ENCODE measurements around the gene G3BP2. TPM values are rescaled to one million over a fixed set of nuclear protein-coding genes. Genes with fewer than 3 reads are reported as not detected.

The G3BP2 gene
- total and polyA plus RNA-seq, 2 experiments from 2014 or later, result 103 to 411 TPM

GRCh38 chr4:75698963-75699228, 25.7 kb upstream of the G3BP2 start:
- peaks cover 37% of the 10 kb centered on the region for H3K36me3 Mint-ChIP-seq (ENCODE audit: low read depth)

More at GRCh38 chr4:75698963-75699228, 25.7 kb upstream of the G3BP2 start:
- H3K4me1 Mint-ChIP-seq, result peaks cover 39% of the 10 kb centered on the region
- no peaks in the 10 kb centered on the region for H3K9me3 Mint-ChIP-seq
- DNase-seq (ENCODE audit: low spot score), result no peak
- H3K4me2 ChIP-seq, result no peak overlapping the region; the same call in 1 of the 2 replicates
- peak overlapping the region; percentile 2; the same call in 1 of the 2 replicates for H3K27ac Mint-ChIP-seq
- H2AFZ ChIP-seq, result no peak overlapping the region
- H3K27me3 Mint-ChIP-seq (ENCODE audit: insufficient read depth, low read depth, poor library complexity), result peaks cover 8% of the 10 kb centered on the region
- H3K27ac ChIP-seq (ENCODE audit: low read depth), result peak overlapping the region; percentile 68; the same call in 1 of the 2 replicates
- H3K79me2 ChIP-seq (replicated peaks; ENCODE audit: insufficient read depth), result peaks cover 97% of the 10 kb centered on the region
- H3F3A ChIP-seq (replicated peaks; ENCODE audit: low read depth), result no peaks in the 10 kb centered on the region
- peaks cover 46% of the 10 kb centered on the region for H3K4me1 ChIP-seq (ENCODE audit: insufficient read depth)
- H3K9me2 ChIP-seq (ENCODE audit: insufficient read depth), result no peaks in the 10 kb centered on the region
- H4K20me1 ChIP-seq (replicated peaks; ENCODE audit: insufficient read depth), result no peaks in the 10 kb centered on the region; the same call in none of the 2 replicates
- H3K27me3 ChIP-seq (ENCODE audit: insufficient read depth), result no peaks in the 10 kb centered on the region
- no peak overlapping the region for H3K4me3 Mint-ChIP-seq
- no peak for ATAC-seq
- no peak overlapping the region for H3K4me3 ChIP-seq
- H3K36me3 ChIP-seq (ENCODE audit: insufficient read depth), result peaks cover 9% of the 10 kb centered on the region
- no peak for TF ChIP-seq ZNF331 (CRISPR knock-in tag; IDR thresholded peaks at IDR 0.05; ENCODE audit: low read depth)
- no peak for TF ChIP-seq EZH2 (IDR thresholded peaks at IDR 0.05; ENCODE audit: low read depth, unreplicated experiment)
- TF ChIP-seq REST (IDR thresholded peaks at IDR 0.05; ENCODE audit: unreplicated experiment), result no peak
- no peak for TF ChIP-seq STAT1 (IDR thresholded peaks at IDR 0.05; ENCODE audit: unreplicated experiment)
- no peak for TF ChIP-seq EZH2phosphoT487 (IDR thresholded peaks at IDR 0.05; ENCODE audit: unreplicated experiment)
- no peak for TF ChIP-seq ZNF462 (CRISPR knock-in tag; IDR thresholded peaks at IDR 0.05)
- TF ChIP-seq NANOG (IDR thresholded peaks at IDR 0.05; ENCODE audit: borderline replicate concordance), result no peak
- TF ChIP-seq POLR2AphosphoS5 (IDR thresholded peaks at IDR 0.05; ENCODE audit: low read depth), result no peak
- no peak for TF ChIP-seq ZNF114 (CRISPR knock-in tag; IDR thresholded peaks at IDR 0.05)
- TF ChIP-seq CREB1 (CRISPR knock-in tag; IDR thresholded peaks at IDR 0.05; ENCODE audit: low read depth), result no peak
- TF ChIP-seq, protein P1, sequence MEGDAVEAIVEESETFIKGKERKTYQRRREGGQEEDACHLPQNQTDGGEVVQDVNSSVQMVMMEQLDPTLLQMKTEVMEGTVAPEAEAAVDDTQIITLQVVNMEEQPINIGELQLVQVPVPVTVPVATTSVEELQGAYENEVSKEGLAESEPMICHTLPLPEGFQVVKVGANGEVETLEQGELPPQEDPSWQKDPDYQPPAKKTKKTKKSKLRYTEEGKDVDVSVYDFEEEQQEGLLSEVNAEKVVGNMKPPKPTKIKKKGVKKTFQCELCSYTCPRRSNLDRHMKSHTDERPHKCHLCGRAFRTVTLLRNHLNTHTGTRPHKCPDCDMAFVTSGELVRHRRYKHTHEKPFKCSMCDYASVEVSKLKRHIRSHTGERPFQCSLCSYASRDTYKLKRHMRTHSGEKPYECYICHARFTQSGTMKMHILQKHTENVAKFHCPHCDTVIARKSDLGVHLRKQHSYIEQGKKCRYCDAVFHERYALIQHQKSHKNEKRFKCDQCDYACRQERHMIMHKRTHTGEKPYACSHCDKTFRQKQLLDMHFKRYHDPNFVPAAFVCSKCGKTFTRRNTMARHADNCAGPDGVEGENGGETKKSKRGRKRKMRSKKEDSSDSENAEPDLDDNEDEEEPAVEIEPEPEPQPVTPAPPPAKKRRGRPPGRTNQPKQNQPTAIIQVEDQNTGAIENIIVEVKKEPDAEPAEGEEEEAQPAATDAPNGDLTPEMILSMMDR (conservative IDR thresholded peaks at IDR 0.05; ENCODE audit: low read depth in 2 of 2), result no peak
- TF ChIP-seq ETS1 (IDR thresholded peaks at IDR 0.05), result no peak
- no peak for TF ChIP-seq JUNB (IDR thresholded peaks at IDR 0.05; ENCODE audit: unreplicated experiment)
